Activated naive CD4-positive, alpha-beta T cell treated with anti-CD3 and anti-CD28 coated beads, Interleukin-2, amount 10 ng/mL, durations not matched to agents 7 days and 5 days (primary cell): ENCODE results near the gene KRT33B.

Source experiments
- CTCF ChIA-PET: fragments of 350-600 bp; sonication (Branson Sonifier 250); formaldehyde crosslinking; loops from one replicate; lab custom pipeline; 2021; ENCODE audit warnings: antibody characterized with exemption; lab: Charles Lee
- DNase-seq: peaks from one replicate; pipeline ENCODE4 v3.0.0-alpha.2; 2020
- H3K27ac Mint-ChIP-seq: one replicate; pipeline ENCODE4 v1.8.0; 2021; ENCODE audit warnings: mild to moderate bottlenecking, moderate library complexity, mixed read lengths
- H3K27me3 Mint-ChIP-seq: one replicate; pipeline ENCODE4 v1.8.0; 2021; ENCODE audit warnings: mild to moderate bottlenecking, mixed read lengths
- H3K36me3 Mint-ChIP-seq: one replicate; pipeline ENCODE4 v1.8.0; 2021; ENCODE audit warnings: mixed read lengths
- H3K4me1 Mint-ChIP-seq: one replicate; pipeline ENCODE4 v1.8.0; 2021; ENCODE audit warnings: mixed read lengths
- H3K4me3 Mint-ChIP-seq: one replicate; pipeline ENCODE4 v1.8.0; 2021; ENCODE audit warnings: mild to moderate bottlenecking, moderate library complexity, mixed read lengths
- H3K9me3 Mint-ChIP-seq: one replicate; pipeline ENCODE4 v1.8.0; 2021; ENCODE audit warnings: mixed read lengths

Gene KRT33B

GRCh38 chr17:41369713-41370112 lies at the start of gene KRT33B:
TSS of gene KRT33B (minus strand) at chr17:41369813. CDS start at chr17:41369750, 63 bp downstream.
- Mint-ChIP-seq H3K36me3 (no peaks in the 10 kb centered on the region), H3K4me3 (no peak within 1 kb of the TSS), H3K27me3 (no peaks in the 10 kb centered on the region), H3K4me1 (no peaks in the 10 kb centered on the region), H3K9me3 (no peaks in the 10 kb centered on the region), H3K27ac (no peak within 1 kb of the TSS)
- DNase-seq, result no peak
- CTCF ChIA-PET, result no interaction called here

DNA sequence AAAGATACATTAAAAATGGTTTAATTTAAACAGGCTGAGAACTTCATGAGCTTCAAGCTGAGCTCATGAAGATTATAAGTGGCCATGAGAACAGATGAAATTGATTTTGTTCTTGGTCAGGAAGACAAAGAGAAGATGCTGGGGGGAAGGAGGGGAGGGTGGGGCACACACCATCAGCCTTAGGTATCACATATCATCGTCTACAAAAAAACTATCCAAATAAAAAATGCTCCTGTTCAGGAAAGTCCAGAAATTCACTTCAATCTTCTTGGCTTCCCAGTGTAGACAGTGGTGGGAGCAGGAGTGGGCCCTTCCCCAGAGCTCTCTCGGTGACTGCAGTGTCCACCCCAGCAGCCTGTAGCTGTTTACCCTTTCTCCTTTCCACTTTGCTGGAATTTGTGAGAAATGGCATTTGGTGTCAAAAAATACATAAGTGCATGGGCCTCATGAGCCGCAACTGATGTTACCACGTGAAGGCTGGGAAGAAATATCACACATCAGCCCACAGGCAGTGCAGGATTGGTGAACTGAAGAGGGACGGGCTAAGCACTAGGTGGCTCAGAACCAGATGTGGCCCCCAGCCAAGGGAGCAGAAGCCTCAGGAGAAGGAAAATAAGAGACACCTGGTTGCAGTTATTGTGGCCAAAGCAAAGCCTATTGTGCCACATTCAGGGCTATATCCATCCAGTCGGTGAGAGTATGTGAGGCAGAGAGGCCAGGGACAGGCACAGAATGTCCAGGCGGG lies 48.7 kb upstream of the KRT33B start:
- H3K27ac Mint-ChIP-seq, result no peak overlapping the region
- no peaks in the 10 kb centered on the region for H3K36me3 Mint-ChIP-seq
- DNase-seq, result no peak
- no peaks in the 10 kb centered on the region for H3K4me1 Mint-ChIP-seq
- H3K4me3 Mint-ChIP-seq, result no peak overlapping the region
- peaks cover 5% of the 10 kb centered on the region for H3K27me3 Mint-ChIP-seq
- CTCF ChIA-PET, result interaction anchor here (1.3 to 1.6 kb wide), 4 partner anchors 9 to 95 kb away, joined by 3 to 4 read pairs (median 4); no protein-coding TSS in a partner anchor
- no peaks in the 10 kb centered on the region for H3K9me3 Mint-ChIP-seq

- no peak overlapping the region for H3K27ac Mint-ChIP-seq
These were observed 48.0 kb upstream of the KRT33B start for GRCh38 chr17:41417576-41418015.

GRCh38 chr17:41417127-41417526 lies 47.5 kb upstream of the KRT33B start:
- CTCF ChIA-PET, result interaction anchor here (1.3 to 1.6 kb wide), 3 partner anchors 9 to 94 kb away, joined by 3 to 4 read pairs (median 3); no protein-coding TSS in a partner anchor
- Mint-ChIP-seq H3K27ac (no peak overlapping the region), H3K4me3 (no peak overlapping the region), H3K27me3 (peaks cover 5% of the 10 kb centered on the region), H3K9me3 (no peaks in the 10 kb centered on the region), H3K4me1 (no peaks in the 10 kb centered on the region), H3K36me3 (no peaks in the 10 kb centered on the region)
- no peak for DNase-seq

More at GRCh38 chr17:41417576-41418015, 48.0 kb upstream of the KRT33B start:
- DNase-seq, result no peak
- H3K9me3 Mint-ChIP-seq, result no peaks in the 10 kb centered on the region
- CTCF ChIA-PET, result interaction anchor here (1.3 to 1.6 kb wide), 3 partner anchors 10 to 95 kb away, joined by 3 to 4 read pairs (median 3); no protein-coding TSS in a partner anchor
- H3K4me3 Mint-ChIP-seq, result no peak overlapping the region
- no peaks in the 10 kb centered on the region for H3K4me1 Mint-ChIP-seq
- H3K27me3 Mint-ChIP-seq, result peaks cover 5% of the 10 kb centered on the region
- H3K36me3 Mint-ChIP-seq, result no peaks in the 10 kb centered on the region

GRCh38 chr17:41416479-41416878 lies 46.9 kb upstream of the KRT33B start:
- Mint-ChIP-seq H3K27ac (no peak overlapping the region), H3K4me3 (no peak overlapping the region), H3K4me1 (no peaks in the 10 kb centered on the region), H3K9me3 (no peaks in the 10 kb centered on the region), H3K27me3 (peaks cover 6% of the 10 kb centered on the region), H3K36me3 (no peaks in the 10 kb centered on the region)
- CTCF ChIA-PET, result no interaction called here
- DNase-seq, result no peak

- H3K4me3 Mint-ChIP-seq, result no peak overlapping the region
These were observed 46.3 kb upstream of the KRT33B start for GRCh38 chr17:41415833-41416335.

GRCh38 chr17:41415411-41415810 lies 45.8 kb upstream of the KRT33B start:
- Mint-ChIP-seq H3K4me1 (no peaks in the 10 kb centered on the region), H3K27ac (no peak overlapping the region), H3K9me3 (no peaks in the 10 kb centered on the region), H3K27me3 (peaks cover 8% of the 10 kb centered on the region), H3K4me3 (no peak overlapping the region), H3K36me3 (no peaks in the 10 kb centered on the region)
- CTCF ChIA-PET, result no interaction called here
- DNase-seq, result no peak

More at GRCh38 chr17:41415833-41416335, 46.3 kb upstream of the KRT33B start:
- no peaks in the 10 kb centered on the region for H3K36me3 Mint-ChIP-seq
- CTCF ChIA-PET, result no interaction called here
- no peak for DNase-seq
- no peak overlapping the region for H3K27ac Mint-ChIP-seq
- H3K9me3 Mint-ChIP-seq, result no peaks in the 10 kb centered on the region
- H3K27me3 Mint-ChIP-seq, result peaks cover 8% of the 10 kb centered on the region
- no peaks in the 10 kb centered on the region for H3K4me1 Mint-ChIP-seq

- Mint-ChIP-seq H3K4me1 (peaks cover 4% of the 10 kb centered on the region), H3K4me3 (no peak overlapping the region), H3K27ac (no peak overlapping the region), H3K9me3 (no peaks in the 10 kb centered on the region), H3K36me3 (no peaks in the 10 kb centered on the region), H3K27me3 (peaks cover 8% of the 10 kb centered on the region)
- CTCF ChIA-PET, result no interaction called here
- no peak for DNase-seq
These were observed 44.4 kb upstream of the KRT33B start for GRCh38 chr17:41413982-41414381.

DNA sequence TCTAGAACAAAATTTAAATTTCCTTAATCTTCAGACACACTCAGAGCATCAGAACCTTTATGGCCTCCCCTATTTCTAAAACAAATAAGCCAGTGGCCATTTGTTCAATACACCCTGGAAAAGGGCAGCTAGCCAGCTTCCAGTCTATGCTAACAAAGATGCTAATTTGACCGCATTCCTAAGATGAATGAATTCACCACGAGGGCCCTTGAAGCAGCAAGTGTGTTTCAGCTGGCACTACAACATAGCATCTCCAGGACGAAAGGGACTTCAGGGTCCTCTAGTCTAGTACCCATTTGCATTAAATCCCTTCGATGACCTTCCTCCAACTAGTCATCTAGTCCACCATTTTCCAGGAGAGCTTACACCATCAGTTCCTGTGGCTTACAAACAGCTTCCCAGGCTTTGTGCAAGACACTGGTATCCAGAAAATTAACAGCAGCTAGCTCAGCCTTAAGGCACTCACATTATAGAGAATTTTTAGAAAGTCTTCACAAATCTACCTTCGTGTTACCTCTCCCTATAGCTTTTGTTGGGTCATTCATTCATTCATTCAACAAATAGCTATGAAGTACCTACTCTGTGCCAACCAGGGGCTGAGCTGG lies 43.8 kb upstream of the KRT33B start:
- H3K27me3 Mint-ChIP-seq, result peaks cover 8% of the 10 kb centered on the region
- H3K9me3 Mint-ChIP-seq, result no peaks in the 10 kb centered on the region
- no peak overlapping the region for H3K27ac Mint-ChIP-seq
- CTCF ChIA-PET, result no interaction called here
- no peak overlapping the region for H3K4me3 Mint-ChIP-seq
- no peaks in the 10 kb centered on the region for H3K36me3 Mint-ChIP-seq
- H3K4me1 Mint-ChIP-seq, result peaks cover 6% of the 10 kb centered on the region
- no peak for DNase-seq

DNA sequence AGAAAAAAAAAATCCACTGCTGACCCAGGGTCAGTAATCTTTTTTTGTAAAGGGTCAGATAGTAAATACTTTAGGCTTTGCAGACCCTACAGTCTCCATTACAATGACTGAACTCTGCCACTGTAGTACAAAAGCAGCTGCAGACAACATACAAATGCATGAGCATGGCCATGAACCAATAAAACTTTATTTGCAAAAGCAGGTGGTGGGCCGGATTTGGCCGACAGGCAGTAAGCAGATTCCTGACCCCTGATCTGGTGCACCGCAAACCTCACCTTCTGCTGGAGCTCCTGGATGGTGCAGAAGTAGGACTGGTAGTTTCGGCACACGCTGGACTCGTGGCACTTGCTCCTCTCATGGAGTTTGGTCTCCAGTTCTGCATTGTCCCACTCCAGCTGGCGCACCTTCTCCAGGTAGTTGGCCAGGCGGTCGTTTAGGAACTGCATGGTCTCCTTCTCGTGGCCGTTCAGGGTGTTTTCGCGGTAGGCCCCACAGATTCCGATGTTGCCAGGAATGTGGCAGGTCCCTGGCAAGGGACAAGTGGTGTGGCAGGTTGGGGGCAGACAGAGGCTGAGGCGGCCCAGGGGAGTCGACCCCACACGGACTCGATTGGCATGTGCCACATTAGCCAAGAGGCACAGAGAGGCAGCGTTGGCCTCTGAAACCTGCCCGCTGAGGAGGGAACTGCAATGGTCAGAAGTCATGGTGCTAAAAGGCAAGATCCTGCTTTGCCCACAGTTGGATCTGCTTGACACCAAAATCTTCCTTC lies 41.6 kb upstream of the KRT33B start:
- Mint-ChIP-seq H3K27me3 (peaks cover 8% of the 10 kb centered on the region), H3K27ac (no peak overlapping the region), H3K9me3 (no peaks in the 10 kb centered on the region), H3K4me1 (peaks cover 6% of the 10 kb centered on the region), H3K4me3 (no peak overlapping the region), H3K36me3 (no peaks in the 10 kb centered on the region)
- CTCF ChIA-PET, result no interaction called here
- no peak for DNase-seq

DNA sequence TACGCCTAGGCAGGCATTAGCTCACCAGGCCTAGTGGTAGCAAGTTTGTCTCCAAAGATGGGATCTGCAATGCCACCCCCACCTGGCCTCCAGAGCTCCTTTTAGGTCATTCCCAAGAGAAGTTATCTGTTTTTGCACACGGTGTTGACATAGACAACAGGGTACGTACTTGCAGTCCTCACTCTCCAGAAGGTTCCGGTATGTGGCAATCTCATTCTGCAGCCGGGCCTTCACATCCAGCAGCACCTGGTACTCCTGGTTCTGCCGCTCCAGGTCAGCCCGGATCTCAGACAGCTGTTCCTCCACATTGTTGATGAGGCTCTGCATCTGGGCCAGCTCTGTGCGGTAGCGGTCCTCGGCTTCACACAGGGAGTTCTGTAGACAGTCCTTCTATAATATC lies 37.6 kb upstream of the KRT33B start:
- H3K27me3 Mint-ChIP-seq, result peaks cover 3% of the 10 kb centered on the region
- DNase-seq, result no peak
- CTCF ChIA-PET, result interaction anchor here (0.6 to 2.4 kb wide), 3 partner anchors 10 to 256 kb away, joined by 3 to 5 read pairs (median 4); no protein-coding TSS in a partner anchor
- peaks cover 32% of the 10 kb centered on the region for H3K4me1 Mint-ChIP-seq
- H3K36me3 Mint-ChIP-seq, result no peaks in the 10 kb centered on the region
- H3K4me3 Mint-ChIP-seq, result no peak overlapping the region
- H3K27ac Mint-ChIP-seq, result no peak overlapping the region
- H3K9me3 Mint-ChIP-seq, result no peaks in the 10 kb centered on the region

DNA sequence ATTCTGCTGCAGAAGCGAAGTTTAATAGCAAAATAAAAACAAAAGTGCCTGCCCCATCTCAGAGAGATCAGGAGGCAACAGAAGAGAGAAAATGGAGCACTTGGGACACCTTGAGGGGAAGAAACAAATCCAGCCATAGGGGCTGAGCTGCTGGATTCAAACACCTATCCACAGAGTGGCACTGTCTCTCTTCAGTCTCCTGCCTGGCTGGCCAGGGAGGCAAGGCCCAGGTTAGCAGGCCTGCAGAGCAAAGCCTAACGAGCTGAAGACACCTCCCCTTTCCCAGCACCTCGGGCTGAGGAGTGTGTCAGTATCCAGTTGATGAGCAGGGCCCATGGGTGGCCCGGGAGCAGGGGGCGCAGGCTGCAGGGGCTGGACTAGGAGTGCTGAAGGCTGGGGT lies 36.6 kb upstream of the KRT33B start:
- Mint-ChIP-seq H3K4me3 (no peak overlapping the region), H3K27ac (no peak overlapping the region), H3K36me3 (no peaks in the 10 kb centered on the region), H3K9me3 (no peaks in the 10 kb centered on the region), H3K27me3 (peaks cover under 1% of the 10 kb centered on the region), H3K4me1 (peaks cover 33% of the 10 kb centered on the region)
- no peak for DNase-seq
- CTCF ChIA-PET, result interaction anchor here (1.4 to 2.4 kb wide), 2 partner anchors 143 to 257 kb away, joined by 5 read pairs; no protein-coding TSS in a partner anchor

DNA sequence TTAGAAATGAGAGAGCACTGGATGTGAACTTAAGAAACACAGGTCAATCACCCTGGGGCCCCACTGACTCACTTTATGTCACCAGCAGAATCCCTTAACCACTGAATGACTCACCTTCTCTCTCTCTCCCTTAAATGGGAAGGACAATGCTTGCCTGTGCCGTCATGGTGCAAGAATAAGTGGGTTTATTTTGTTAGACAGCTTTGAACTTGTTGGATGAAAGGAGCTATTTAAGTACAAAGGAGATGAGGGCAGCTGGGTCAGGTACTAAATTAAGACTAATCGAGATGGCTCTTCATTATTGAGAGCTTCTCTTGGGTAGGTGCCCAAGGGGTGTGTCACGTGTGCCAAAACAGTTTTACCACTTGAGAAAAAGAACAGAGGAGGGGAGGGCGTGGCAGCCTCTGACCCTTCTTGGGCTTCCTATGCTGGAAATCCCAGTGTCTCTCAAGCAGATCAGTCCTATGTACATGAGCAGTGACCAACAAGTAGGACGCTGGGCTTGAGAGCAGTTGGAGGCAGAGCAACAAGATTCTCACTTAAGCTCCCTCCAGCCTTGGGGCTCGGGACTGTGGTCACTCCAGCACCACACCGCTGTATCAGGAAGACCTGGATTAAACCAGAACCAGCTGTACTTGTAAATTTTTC lies 34.5 kb upstream of the KRT33B start:
- Mint-ChIP-seq H3K27ac (no peak overlapping the region), H3K36me3 (no peaks in the 10 kb centered on the region), H3K4me1 (peaks cover 30% of the 10 kb centered on the region), H3K4me3 (no peak overlapping the region), H3K27me3 (peaks cover 8% of the 10 kb centered on the region), H3K9me3 (no peaks in the 10 kb centered on the region)
- peak; percentile 33 for DNase-seq
- CTCF ChIA-PET, result interaction anchor here (1.0 to 1.7 kb wide), 3 partner anchors 14 to 145 kb away, joined by 3 to 7 read pairs (median 5); no protein-coding TSS in a partner anchor
